GM21367 (cell line): ENCODE results near the gene ZNF664.

Experiments used
- ATAC-seq: cut with Tn5 transposase; IDR thresholded peaks from one replicate; pipeline ENCODE4 v1.9.1; 2021; ENCODE audit not compliant: unreplicated experiment

Gene ZNF664

DNA sequence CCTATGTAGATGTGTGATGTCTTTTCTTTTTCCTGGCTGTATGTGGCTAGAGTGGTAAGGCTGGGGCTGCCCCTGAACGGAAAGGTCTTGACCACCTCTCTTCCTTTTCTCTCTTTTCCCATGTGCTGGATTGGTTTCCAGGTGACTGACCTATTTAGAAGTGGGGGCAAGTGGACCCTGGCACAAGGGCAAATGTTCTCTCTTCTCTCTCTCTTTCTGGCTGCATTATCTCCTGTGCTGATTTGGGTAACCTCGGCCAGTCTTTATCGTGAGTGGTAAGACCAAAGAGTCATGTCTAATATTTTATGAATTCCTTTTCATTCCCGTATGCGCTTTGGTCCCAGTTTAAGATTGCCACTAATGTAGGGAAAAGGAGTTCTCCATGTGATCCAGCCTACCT lies 16.2 kb downstream of the ZNF664 start:
- no peak for ATAC-seq

DNA sequence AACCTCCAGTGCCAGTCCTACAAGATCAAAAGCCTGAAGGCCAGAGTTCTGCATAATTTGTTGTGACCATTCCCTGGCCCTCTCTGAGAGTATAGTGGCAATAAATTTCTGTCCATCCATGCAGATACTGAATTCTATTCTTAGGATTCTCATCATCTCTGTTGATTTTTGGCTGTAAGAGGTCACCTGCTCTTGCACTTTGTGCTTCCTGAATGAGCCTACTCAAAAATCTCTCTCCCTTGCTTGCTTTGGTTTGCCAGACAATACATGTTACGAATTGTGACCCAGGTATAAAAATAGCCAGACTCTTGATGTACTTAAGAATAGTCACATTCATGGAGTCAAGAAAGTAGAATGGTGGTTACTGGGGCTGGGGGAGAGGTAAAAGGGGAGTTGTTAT lies 16.7 kb downstream of the ZNF664 start:
- no peak for ATAC-seq

DNA sequence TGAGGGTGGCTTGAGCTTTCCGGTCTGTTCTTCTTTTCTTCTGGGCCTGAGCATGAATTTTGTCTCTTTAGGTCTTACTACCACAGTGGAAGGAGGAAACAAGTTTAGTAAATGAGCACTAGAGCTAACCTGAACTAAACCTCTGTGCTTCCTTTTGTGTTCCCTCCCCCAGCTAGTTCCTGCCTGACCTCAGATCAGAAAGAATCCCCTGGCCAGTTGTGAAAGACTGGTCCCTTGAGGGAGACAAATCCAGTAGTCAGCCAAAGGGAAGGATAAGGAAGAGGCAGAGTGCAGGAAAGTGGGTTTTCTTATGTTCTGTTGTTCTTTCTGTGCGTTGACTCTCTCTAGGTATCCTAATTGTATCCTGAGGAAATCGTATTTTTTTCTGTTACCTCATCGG lies 17.5 kb downstream of the ZNF664 start:
- ATAC-seq: no peak

DNA sequence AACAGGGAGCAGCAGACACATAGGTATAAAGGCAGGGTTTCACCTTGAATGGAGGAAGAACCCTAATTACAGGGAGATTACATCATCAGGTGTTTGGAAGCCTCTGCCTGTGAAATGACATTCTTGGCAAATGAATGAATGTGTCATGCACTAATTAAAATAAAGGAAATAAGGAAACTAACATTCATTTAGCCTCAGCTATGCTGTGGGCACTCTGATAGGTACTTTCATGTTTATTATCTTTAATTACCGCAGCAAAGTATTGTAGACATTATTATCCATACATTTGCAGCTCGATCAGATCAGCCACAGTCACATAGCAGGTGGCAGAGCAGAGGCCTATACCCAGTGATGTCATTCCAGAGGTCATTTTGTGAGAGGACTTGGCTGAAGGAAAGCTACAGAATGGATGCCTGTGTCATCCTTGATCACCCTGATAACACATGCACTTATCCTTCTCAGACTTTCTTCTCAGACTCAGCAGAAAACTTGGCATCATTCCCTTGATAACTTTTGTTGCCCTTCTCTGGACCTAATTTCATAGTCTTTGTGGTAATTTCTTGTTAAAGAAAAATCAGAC lies 18.4 kb downstream of the ZNF664 start:
- no peak for ATAC-seq

DNA sequence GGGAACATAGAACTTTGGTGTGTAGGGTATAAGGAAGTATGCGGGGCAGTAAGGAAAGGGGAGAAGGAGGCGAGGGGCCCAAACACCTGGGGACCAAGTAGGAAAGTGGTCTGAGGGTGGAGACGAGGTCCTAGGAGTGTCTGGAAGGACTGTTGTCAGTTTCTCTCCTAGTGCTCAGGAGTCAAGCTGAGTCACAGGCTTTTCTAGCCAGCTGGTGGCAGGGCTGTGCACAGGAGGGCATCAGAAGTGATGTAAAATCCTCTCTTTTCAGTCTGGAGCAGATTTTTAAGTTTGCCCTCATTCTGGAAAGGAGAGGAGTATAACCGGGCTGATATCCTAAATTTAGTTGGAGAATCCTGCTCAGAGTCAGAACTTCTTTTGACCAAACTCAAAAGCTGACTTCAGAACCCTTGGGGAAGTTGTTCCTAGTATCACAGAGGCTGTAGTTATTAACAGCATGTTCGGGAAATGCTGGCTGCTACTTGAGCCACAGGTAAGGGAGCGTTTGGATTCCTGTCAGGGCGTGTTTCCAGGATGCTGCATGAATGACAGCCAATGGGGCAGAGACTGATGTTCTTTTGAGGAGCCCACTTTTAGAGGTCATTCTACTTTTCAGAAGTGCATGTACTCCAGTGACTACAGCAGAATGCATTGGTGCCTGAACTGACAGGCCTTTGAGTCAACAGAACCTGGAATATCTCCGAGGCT lies 19.3 kb downstream of the ZNF664 start:
- no peak for ATAC-seq

DNA sequence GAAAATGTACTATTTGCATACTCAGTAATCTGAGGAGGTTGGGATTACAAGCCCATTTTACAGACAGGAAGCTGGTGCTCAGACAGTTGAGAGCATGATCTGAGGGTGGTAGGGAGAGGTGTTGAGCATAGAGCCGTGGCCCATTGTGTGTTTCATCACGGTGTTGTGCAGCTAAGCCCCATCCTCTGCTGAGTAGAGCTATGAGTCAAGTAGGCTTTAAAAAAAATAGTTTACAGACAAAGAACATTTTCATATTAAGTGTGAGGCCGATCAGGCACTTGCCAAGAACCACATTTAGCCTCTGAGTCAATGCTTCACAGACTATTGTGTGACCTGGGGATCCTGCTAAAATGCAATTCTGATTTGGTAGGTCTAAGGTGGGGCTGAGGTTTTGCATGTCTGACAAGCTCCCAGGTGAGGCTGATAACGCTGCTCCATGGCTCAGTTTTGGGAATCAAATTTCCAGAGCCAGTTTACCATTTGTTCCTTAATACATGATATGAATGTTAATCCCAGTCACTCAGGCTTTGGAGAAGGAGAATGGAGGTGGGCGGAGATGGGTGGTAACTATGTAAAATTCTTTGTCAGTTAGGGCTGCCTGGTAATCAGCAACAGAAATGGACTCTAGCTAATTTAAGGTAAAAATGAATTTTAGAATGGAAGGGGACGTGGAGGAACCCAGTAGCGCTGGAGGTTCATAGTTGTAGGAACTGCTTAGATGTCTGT lies 22.2 kb downstream of the ZNF664 start:
- no peak for ATAC-seq

DNA sequence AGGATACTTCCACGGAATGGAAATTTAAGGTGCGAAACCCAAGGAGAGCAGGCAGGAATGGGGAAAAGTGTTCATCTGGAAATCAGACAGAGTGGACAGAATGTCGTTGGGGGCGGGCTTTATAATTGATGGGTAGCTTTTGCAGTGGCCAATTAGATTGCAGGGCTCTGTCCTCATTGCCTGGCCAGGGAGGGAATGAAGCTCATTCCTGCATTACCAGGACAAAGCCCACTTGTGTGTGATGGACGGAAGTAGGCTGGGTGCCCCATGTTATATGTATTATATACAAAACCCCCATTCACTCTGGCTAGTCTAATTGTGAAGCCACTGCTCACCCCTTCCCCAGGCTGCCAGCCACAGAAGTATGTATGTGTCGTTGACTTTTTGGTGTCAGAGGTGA lies 23.6 kb downstream of the ZNF664 start:
- ATAC-seq: no peak

DNA sequence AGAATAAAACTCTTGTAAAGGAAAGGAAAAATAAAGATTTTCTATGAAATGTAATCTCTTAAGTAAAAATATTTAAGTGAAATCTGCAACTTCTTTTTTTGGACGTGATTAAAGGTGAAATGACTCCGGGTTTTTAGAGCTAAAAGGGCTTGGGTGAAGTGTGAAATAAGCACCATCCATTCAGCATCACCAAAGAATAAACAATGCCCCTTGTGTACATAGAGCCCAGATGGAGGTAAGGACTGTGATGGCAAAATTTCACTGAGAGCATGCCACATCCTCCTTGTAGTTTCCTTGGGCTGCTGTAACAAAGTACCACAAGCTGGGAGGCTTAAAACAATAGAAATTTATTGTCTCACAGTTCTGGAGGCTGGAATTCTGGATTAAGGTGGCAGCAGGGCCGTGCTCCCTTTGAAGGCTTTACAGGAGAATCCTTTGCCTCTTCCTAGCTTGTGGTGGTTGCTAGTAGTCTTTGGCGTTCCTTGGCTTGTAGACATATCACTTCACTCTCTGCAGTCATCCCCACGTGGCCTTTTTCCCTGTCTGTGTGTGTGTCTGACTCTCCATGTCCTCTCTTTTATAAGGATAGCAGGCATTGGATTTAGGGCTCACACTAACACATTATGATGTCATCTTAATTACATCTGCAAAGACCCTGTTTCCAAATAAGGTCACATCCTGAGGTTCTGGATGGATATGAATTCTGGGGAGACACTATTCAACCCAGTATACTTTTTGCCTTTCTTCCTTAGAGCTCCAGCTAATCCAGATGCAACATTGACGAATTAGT lies 24.2 kb downstream of the ZNF664 start:
- no peak for ATAC-seq

DNA sequence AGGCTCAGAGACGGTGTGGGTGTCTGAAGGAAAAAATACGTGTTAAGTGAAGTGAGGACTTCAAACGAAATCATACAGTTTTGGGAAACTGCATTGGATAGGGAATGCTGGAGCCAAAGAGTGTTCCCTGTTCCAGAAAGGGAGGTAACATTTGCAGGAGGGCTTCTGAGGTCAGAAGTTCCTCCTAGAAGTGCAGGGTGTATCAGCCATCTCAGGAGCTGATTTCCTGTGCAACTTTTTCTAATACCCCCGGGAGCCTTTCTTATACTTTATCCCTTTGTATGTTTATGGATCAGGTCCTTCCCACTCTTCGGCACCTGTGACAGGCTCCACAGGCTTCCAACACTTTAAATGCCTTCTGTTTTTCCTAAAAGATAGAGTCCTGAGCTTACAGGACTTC lies 24.9 kb downstream of the ZNF664 start:
- ATAC-seq: no peak

DNA sequence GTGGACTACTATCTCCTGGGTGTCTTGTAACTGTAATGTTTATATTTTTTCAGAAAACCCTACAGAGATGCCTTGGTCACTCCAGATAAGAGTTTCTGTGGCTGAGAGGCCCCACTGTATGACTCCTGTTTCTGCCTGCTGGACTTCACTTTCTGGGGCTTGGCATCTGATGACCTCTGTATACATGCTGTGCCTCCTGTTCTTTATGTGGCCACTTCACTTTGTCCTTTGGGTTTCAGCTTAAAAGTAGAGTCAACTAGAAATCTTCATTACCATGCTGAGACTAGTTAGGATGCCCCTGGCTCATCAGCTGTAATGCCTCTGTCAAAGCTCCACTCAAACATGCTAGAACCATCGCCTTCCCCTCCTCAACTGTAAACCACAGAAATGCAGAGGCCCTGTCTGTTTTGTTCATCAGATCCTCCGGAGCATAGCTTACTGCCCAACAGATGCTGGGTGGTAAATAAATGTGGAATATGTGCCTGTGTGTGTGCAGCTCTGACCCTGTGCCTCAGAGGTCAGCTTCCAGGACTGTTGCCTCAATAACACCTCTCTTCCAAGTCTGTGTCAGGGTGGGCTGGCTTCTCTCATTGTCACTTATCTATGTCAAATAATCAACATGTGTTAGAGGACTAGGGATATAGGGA lies 25.5 kb downstream of the ZNF664 start:
- no peak for ATAC-seq

DNA sequence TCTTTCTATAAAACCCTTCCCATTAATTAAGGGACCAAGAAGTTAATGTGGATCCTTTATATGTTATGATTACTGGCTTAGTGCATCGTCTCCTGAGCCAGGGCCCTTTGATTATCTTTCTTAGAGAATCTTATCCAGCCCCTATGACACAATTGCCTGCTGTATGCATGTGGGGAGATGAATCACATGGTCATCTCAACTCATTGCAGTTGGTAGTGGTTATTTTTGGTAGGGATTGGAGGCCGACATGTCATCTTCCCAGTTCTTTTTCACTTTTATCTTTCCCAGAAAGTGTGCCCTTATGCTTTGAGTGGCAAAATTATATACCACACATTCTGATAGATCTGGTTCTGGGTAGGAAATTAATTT lies 26.0 kb downstream of the ZNF664 start:
- no peak for ATAC-seq

DNA sequence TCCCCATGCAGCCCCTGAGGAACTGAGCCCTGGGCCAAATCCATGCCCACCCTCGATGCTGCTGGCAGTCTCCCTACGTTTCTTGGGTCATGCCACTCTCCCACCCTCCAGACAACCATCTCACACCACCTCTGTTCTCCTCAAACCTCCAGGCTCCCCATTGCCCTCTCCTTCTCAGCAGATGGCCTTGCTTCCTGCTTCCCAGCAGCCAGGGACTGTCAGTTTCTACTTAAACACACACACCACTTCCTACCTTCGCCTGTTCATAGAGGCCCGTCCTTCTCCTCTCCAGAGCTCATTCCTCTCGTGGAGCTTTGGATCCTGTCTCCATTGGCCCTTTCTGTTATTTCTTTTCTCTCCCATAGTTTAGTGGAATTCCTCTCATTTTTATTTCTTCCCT lies 27.1 kb downstream of the ZNF664 start:
- no peak for ATAC-seq

DNA sequence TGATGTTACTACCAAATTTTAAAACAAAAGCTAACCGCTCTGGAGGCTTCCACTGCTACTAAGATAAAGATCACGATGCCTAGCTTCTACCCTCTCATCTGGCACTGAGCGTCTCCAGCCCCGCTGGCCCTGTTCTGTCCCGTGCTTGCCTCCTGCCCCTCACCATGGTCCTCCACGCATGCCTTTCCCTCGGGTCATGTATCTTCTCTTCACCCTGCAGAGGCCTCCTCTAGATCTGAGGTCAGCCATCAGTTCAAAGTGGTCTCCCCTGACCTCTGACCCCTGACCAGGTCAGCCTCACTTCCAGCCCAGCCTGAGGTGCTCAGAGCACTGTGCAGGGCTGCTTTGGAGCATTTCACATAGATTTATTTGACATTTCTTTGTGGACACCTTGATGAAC lies 28.3 kb downstream of the ZNF664 start:
- no peak for ATAC-seq

DNA sequence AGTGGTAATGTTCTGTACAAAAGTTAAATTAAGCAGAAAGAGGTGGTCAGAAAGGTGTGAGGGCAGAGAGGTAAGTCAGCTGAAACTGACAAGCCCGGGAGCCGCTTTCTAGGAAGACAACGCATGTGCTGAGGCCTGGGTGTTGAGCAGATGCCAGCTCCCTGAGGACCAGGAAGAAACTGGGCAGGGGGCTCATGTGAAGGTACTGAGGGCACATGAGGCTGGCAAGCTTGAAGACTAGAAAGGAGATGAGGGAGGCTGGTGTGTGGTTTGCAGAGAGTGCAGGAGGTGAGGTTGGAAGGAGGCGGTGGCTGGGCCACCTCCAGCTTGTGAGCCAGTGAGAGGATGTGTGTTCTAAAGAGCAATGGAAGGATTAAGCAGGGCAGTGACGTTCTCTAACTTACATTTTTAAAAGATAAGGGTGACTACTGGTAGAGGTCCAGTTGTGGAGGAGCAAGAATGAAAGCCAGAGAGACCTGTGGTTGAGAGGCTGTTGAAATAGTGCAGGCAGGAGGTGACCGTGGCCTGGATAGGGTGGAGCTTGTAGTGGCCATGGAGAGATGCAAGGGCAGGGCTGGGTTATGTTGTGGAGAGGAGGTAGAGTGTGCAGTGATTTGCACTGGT lies 29.1 kb downstream of the ZNF664 start:
- no peak for ATAC-seq

DNA sequence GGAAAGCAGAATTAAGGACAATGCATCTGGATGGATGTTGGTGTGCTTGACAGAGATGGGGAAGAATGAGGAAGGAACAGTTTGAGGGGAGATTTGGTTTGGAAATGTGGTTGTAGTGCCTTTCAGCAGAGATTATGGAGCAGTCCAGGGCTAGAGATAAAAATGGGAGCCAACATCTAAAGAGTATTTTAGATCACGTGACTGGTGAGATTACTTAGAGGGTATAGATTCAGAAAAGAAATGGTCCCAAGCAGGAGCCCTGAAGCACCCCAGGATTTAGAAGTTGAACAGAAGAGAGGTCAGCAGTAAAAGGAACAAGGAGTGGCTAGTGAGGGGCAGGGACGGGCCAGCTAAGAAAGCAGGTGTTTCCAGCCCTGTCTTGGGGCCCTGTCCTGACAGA lies 29.6 kb downstream of the ZNF664 start:
- no peak for ATAC-seq

DNA sequence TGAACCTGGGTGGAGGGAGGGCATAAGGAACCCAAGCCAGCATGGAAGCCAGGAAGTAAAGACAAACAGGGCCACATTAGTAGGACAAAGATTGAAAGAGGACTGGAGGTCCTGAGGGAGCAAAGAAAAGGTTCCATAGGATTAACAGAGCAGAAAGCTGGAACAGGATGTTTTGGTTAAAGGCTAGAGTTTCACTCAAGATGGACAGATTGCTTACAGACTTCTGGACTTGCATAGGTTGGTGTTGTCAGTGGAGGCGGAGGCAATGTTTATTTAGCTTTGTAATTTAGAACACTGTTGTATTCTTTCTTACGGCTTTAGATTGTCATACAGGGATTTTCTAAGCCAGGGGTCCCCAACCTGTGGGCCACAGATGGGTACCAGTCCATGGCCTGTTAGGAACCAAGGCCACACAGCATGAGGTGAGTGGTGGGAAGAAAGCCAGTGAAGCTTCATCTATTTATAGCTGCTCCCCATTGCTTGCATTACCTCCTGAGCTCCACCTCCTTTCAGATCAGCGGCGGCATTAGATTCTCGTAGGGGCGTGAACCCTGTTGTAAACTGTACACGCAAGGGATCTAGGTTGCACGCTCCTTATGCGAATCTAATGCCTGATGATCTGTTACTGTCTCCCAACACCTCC lies 31.3 kb downstream of the ZNF664 start:
- ATAC-seq: no peak

DNA sequence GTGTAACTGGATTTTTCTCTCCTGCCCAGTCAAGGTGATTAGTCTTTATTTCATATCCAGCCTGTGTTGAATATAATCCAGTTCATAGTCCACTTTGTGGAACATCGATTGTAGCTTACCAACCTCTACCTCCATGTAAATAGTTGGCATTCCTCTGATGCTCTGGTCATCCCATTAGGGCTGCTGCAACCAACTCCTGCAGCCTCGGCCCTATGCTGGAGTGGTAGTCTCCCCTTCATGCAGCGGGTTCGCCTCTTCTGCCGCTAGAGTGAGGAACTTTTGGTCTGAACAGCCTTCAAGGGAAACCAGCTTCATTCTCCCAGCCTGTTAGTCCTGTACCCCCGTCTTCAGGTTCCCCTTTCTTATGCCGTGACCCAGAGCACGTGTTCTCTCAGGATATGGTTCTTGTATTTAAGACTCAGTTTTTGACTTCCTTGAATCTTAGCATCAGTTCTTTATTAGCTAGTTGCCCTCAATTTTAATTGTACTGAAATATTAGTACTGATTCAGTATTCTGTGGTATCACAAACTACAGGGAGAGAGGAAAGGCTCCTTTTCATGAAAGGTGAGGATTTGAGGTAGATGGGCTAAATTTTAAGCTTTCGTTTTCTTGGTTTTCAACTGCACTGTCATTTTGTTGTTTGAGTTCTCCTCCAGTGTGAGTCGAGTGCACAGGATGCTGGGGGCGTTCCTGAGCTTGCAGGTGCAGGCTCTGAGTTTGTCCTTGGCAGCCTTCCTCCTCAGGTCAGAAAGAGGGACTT lies 33.2 kb downstream of the ZNF664 start:
- no peak for ATAC-seq

DNA sequence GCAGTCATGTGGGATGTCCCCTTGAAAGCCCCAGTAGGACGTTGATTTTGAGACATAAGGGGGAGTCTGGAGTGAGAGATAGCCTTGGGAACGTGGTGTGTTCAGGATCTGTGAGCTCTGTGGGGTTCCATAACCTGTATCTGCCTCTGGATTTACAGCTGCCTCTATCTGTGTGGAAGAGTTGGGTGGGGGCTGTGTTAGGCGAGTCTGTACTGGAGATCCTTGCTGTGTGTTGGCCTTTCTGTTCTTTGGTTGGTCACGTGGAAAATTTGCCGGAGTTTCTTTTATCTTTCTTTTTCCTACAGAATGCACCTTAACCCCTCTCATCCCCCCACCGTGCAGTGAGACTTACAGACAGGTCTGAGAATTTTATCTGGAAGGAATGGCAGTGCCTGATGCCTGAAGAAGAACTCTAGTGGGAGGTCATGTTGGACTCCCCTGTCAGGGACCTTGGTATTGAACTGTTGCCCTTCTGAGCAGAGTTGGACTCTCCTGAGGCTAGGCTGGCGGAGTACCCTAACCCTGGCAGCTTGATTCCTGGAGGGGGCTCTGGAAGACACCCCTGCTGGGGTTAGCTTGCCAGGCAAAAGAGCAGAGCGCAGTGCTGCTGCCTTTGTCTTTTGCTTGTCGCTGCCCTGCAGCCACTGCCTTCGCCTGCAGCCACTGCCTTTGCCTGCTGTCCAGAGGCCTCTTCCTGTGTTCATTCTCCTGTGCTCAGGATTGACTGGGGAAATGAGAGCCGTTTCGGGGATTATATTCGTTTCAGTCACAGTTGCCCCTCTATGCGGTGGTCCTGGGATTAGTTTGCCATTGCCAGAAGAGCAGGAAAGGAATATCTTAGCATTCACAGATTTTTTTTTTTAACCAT lies 34.1 kb downstream of the ZNF664 start:
- ATAC-seq: no peak
